Lower leg skin (tissue), 4 donors: ENCODE data around the gene ADGRG3. TPM values are rescaled to one million over a fixed set of nuclear protein-coding genes. Genes with fewer than 3 reads are reported as not detected.

ENCODE experiments used
- DNase-seq, 2 donors: peaks; one replicate each; pipeline ENCODE4 v3.0.0-alpha.2; 2019; ENCODE audit warnings: low spot score in 2 of 2
- H3K4me3 ChIP-seq: fragments of 200-600 bp; sonication (generic); 2 replicates; pipeline ENCODE4 v1.5.1; 2017; ENCODE audit warnings: mild to moderate bottlenecking, low read depth; ENCODE audit not compliant: poor library complexity, severe bottlenecking
- POLR2A ChIP-seq, 2 donors: fragments of 450-650 bp; IDR thresholded peaks; one replicate each; pipeline ENCODE4 v1.6.1; 2016 to 2017; ENCODE audit warnings: antibody characterized with exemption in 2 of 2, mild to moderate bottlenecking in 1 of 2, moderate library complexity in 1 of 2
- WGBS, 2 donors: methylation state at CpG; one replicate each; pipeline ENCODE4 v1.1.5; 2018; 5-methylcytosine and 5-hydroxymethylcytosine counted together
- intact Hi-C: fragments of 100-400 bp; cut with DNase I; formaldehyde crosslinking; loops from one replicate; pipeline ENCODE4 v1.15.0; 2023; ENCODE audit warnings: low total_unique reads
- total RNA-seq, 4 donors: library from RNA; depleted of rRNA; stranded (reverse); fragments of >200 nt; gene quantifications; one replicate each; pipeline ENCODE4 v1.1.0, GENCODE V29; 2016
- TF ChIP-seq, protein P1 (sequence below), 3 donors: fragments of 450-650 bp; IDR thresholded peaks; one replicate each; pipeline ENCODE4 v1.5.1; 2016; ENCODE audit warnings: antibody characterized with exemption in 3 of 3, mild to moderate bottlenecking in 3 of 3, moderate library complexity in 2 of 3

ADGRG3 gene, protein sequence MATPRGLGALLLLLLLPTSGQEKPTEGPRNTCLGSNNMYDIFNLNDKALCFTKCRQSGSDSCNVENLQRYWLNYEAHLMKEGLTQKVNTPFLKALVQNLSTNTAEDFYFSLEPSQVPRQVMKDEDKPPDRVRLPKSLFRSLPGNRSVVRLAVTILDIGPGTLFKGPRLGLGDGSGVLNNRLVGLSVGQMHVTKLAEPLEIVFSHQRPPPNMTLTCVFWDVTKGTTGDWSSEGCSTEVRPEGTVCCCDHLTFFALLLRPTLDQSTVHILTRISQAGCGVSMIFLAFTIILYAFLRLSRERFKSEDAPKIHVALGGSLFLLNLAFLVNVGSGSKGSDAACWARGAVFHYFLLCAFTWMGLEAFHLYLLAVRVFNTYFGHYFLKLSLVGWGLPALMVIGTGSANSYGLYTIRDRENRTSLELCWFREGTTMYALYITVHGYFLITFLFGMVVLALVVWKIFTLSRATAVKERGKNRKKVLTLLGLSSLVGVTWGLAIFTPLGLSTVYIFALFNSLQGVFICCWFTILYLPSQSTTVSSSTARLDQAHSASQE
- 1 to 10 TPM in 3 of 4 donors, under 1 TPM in 1; 0.25 to 7.3 (median 1.1) TPM for total RNA-seq

DNA sequence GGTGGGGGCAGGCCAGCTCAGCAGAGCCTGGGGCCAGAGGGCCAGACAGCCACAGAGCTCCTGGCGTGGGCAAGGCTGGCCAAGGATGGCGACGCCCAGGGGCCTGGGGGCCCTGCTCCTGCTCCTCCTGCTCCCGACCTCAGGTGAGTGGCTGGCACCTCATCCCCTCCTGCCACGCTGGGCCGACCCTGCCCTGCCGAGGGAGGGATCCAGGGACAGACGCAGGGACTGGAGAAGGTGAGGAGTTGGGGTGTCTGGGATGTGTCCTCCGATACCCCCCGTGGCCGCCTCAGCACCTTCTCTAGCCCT is at the start of gene ADGRG3:
Gene ADGRG3 (plus strand): TSS at position 44 of the 309 bp plus-strand sequence. CDS start 42 bp downstream, at position 86.
- intact Hi-C loops: no loop called here
- no peak within 1 kb of the TSS for H3K4me3 ChIP-seq
- no peak for DNase-seq
- WGBS, 2 donors: 76 to 86% methylated on average over 7 to 11 of the region's 11 CpGs
- no peak for TF ChIP-seq POLR2A (IDR thresholded peaks at IDR 0.05)
- TF ChIP-seq, protein P1, sequence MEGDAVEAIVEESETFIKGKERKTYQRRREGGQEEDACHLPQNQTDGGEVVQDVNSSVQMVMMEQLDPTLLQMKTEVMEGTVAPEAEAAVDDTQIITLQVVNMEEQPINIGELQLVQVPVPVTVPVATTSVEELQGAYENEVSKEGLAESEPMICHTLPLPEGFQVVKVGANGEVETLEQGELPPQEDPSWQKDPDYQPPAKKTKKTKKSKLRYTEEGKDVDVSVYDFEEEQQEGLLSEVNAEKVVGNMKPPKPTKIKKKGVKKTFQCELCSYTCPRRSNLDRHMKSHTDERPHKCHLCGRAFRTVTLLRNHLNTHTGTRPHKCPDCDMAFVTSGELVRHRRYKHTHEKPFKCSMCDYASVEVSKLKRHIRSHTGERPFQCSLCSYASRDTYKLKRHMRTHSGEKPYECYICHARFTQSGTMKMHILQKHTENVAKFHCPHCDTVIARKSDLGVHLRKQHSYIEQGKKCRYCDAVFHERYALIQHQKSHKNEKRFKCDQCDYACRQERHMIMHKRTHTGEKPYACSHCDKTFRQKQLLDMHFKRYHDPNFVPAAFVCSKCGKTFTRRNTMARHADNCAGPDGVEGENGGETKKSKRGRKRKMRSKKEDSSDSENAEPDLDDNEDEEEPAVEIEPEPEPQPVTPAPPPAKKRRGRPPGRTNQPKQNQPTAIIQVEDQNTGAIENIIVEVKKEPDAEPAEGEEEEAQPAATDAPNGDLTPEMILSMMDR (IDR thresholded peaks at IDR 0.05): no peak

DNA sequence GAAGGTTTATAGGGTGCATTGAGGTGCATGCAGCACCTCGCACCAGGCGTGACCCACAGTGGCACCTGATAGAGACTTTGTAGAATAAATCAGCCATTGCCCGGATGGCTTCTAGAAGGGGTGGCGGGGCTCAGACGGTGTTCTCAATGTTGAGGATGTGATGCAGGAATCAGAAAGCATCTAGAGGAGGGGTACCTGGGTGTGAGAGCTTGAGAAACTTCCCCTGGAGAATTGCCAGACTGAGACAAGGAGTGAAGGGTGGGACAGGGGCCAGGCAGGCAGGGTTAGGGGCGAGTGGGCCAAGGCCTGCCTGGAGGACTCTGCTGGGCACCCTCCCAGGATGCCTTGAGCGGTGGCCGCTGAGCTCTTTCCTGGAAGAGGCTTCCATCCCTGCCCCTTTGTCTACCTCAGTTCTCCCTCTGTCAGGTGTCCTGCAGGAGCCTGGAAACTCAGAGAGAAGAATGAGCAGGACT is 48.9 kb upstream of the ADGRG3 start:
- no peak overlapping the region for H3K4me3 ChIP-seq
- TF ChIP-seq, protein P1 (IDR thresholded peaks at IDR 0.05): no peak
- no peak for TF ChIP-seq POLR2A (IDR thresholded peaks at IDR 0.05)

DNA sequence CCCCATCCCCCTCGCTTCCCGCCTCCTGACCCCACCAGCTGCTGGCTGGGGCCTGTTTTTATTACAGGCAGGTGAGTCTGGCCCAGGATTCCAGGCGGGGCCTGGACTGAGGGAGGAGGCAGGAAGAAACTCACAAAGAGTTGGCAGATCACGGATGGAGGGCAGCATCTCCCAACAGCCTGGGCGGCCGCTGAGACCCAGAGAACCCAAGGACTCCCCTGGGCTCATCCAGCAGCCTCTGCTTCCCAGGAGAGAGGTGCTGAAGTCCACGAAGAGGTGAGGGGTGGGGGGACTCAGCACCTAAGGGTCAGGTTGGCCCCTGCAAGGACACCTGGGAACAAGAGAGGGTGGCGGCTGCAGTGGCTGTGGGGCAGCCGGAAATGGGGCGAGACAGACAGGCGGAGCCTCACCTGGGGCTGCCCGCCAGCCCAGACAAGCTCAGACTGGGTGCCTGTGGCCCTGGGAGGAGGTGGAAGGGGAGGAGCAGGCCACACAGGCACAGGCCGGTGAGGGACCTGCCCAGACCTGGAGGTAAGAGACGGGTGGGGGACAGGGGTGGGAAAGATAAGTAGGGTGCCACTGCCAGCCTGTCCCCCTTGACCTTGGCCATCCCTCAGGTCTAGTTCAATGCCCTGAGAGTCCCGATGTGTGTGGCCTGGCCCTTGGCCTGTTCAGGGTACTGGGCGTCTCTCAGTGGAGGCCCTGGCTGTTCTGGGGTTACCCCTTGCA is 48.3 kb upstream of the ADGRG3 start:
- peak in 1 of 2 donors; percentile 90 for DNase-seq
- no peak overlapping the region for H3K4me3 ChIP-seq
- intact Hi-C loops: no loop called here
- TF ChIP-seq, protein P1 (IDR thresholded peaks at IDR 0.05): no peak
- no peak for TF ChIP-seq POLR2A (IDR thresholded peaks at IDR 0.05)
- WGBS, 2 donors: 52 to 55% methylated on average over 15 to 16 of the region's 16 CpGs

More for the DNA sequence above, 48.9 kb upstream of the ADGRG3 start:
- no peak for DNase-seq
- intact Hi-C loops: no loop called here
- WGBS, 2 donors: 53 to 56% methylated on average over 8 of the region's 8 CpGs

DNA sequence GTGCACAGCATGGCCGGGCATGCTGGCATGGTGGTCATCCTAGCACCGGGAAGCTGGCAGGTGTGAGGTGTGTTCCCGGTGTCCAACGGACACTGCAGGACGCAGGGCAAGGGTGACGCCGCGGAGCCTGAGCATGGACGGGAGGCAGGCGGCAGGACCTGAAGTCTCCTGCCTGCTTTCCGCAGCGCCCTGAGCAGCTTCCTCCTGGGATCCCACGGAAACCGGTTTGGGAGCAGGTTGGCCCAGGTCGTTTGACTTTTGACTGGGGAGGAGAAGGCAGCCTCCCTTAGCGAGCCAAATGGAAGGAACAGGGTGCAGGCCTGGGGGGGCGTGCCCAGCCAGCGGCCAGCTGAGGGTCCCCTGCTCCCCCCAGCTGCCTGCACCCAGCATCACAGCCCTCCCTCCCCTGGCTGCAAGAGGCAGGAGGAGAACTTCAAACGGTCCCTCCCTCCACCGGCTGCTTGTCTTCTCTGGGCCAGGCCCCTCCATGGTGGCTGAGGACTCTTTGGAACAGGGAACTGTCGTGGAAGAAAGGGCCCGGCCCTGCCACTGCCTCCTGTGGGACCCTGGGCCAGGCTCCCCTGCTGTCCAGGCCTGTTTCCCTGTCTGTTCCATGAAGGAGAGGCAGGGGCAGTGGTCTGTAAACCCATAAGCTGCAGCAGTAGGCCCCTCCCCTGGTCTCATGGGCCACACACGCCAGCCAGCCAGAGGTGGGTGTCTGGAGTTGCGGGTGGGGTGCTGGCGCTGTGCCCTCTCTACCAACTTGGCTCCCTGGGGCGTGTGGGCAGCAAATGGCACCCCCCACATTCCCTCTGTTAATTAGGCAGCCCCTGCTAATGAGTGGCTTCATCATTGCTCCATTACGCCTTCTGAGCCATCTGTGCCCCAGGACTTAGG is 47.5 kb upstream of the ADGRG3 start:
- 40% methylated on average over 11 to 19 of the region's 27 CpGs for WGBS, 2 donors

More for the DNA sequence above, 47.5 kb upstream of the ADGRG3 start:
- H3K4me3 ChIP-seq: no peak overlapping the region
- TF ChIP-seq POLR2A (IDR thresholded peaks at IDR 0.05): no peak
- TF ChIP-seq, protein P1 (IDR thresholded peaks at IDR 0.05): no peak
- intact Hi-C loops: no loop called here
- peak; percentile 71 to 89 for DNase-seq
